Loucy (cell line): ENCODE measurements around the gene ZBED4.

Experiments used
- EZH2phosphoT487 ChIP-seq: fragments of 200-600 bp; IDR thresholded peaks from 2 replicates; pipeline ENCODE4 v1.6.1; 2018; ENCODE audit warnings: antibody characterized with exemption, mild to moderate bottlenecking, moderate library complexity, borderline replicate concordance
- TF ChIP-seq, protein P1 (sequence below): fragments of 200-600 bp; sonication (generic); conservative IDR thresholded peaks from 2 replicates; pipeline ENCODE4 v1.5.1; 2014; ENCODE audit warnings: mild to moderate bottlenecking, antibody characterized with exemption, low read length

DNA sequence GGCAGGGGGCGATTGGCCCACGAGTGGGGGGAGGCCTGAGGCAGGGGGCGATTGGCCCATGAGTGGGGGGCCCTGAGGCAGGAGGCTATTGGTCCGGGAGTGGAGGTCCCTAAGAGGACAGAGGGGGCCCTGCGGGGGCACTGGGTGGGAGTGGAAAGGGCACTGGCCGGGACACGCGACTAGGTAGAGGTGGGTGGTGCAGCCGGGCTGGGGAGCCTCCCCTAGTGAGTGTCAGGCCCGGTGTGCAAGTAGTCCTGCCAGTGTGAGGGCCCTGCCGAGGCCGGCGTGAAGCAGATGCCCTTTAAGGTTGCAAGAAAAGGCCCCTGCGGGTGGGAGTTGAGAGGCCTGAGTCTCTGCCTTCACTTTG is 25.1 kb upstream of the ZBED4 start:
- TF ChIP-seq, protein P1, sequence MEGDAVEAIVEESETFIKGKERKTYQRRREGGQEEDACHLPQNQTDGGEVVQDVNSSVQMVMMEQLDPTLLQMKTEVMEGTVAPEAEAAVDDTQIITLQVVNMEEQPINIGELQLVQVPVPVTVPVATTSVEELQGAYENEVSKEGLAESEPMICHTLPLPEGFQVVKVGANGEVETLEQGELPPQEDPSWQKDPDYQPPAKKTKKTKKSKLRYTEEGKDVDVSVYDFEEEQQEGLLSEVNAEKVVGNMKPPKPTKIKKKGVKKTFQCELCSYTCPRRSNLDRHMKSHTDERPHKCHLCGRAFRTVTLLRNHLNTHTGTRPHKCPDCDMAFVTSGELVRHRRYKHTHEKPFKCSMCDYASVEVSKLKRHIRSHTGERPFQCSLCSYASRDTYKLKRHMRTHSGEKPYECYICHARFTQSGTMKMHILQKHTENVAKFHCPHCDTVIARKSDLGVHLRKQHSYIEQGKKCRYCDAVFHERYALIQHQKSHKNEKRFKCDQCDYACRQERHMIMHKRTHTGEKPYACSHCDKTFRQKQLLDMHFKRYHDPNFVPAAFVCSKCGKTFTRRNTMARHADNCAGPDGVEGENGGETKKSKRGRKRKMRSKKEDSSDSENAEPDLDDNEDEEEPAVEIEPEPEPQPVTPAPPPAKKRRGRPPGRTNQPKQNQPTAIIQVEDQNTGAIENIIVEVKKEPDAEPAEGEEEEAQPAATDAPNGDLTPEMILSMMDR, result no peak
- TF ChIP-seq EZH2phosphoT487, result no peak
